HG03108 (cell line): ENCODE data around the gene DAP3.
"Not testable (repeated sequence)": the region's sequence is repeated elsewhere in the genome, so short reads cannot be mapped to it uniquely, and the experiment has no call there.

ENCODE experiments used
- ATAC-seq: cut with Tn5 transposase; IDR thresholded peaks from one replicate; pipeline ENCODE4 v1.9.1; 2021; ENCODE audit warnings: moderate library complexity; ENCODE audit not compliant: unreplicated experiment

The DAP3 gene

GRCh38 chr1:155689081-155689607 is at the start of gene DAP3:
Gene DAP3 (plus strand): TSS chr1:155689091. CDS start chr1:155709780, 20,689 bp downstream.
- not testable (repeated sequence) for ATAC-seq

GRCh38 chr1:155640367-155640766 is 48.5 kb upstream of the DAP3 start:
- ATAC-seq, result no peak

- not testable (repeated sequence) for ATAC-seq
Measured at GRCh38 chr1:155642559-155643180, 46.2 kb upstream of the DAP3 start.

GRCh38 chr1:155643230-155643629 is 45.7 kb upstream of the DAP3 start:
- ATAC-seq, result no peak

- ATAC-seq, result no peak
Measured at GRCh38 chr1:155645034-155645598, 43.8 kb upstream of the DAP3 start.

GRCh38 chr1:155645648-155646047 is 43.2 kb upstream of the DAP3 start:
- no peak for ATAC-seq

GRCh38 chr1:155646307-155646706 is 42.6 kb upstream of the DAP3 start:
- ATAC-seq, result no peak

- ATAC-seq, result no peak
Measured at GRCh38 chr1:155648207-155649147, 40.4 kb upstream of the DAP3 start.

- no peak for ATAC-seq
Measured at GRCh38 chr1:155649676-155650075, 39.2 kb upstream of the DAP3 start.

- ATAC-seq, result no peak
Measured at GRCh38 chr1:155650231-155650757, 38.6 kb upstream of the DAP3 start.

- no peak for ATAC-seq
Measured at GRCh38 chr1:155651861-155652661, 36.8 kb upstream of the DAP3 start.

- ATAC-seq, result no peak
Measured at GRCh38 chr1:155652951-155653350, 35.9 kb upstream of the DAP3 start.

- ATAC-seq, result no peak
Measured at GRCh38 chr1:155657463-155657862, 31.4 kb upstream of the DAP3 start.

- ATAC-seq, result not testable (repeated sequence)
Measured at GRCh38 chr1:155661239-155661638, 27.7 kb upstream of the DAP3 start.

- no peak for ATAC-seq
Measured at GRCh38 chr1:155669233-155670162, 19.4 kb upstream of the DAP3 start.

- no peak for ATAC-seq
Measured at GRCh38 chr1:155671750-155672149, 17.1 kb upstream of the DAP3 start.

- no peak for ATAC-seq
Measured at GRCh38 chr1:155673003-155673402, 15.9 kb upstream of the DAP3 start.

GRCh38 chr1:155678027-155678426 is 10.9 kb upstream of the DAP3 start:
- no peak for ATAC-seq

GRCh38 chr1:155678992-155679391 is 9.9 kb upstream of the DAP3 start:
- ATAC-seq, result not testable (repeated sequence)
